Left lung (tissue), 10 donors: Measurements from ENCODE around the gene STRN3. TPM values are rescaled to one million over a fixed set of nuclear protein-coding genes. Genes with fewer than 3 reads are reported as not detected.

Source experiments
- ATAC-seq: fragments of 200-7000 bp; cut with Tn5 transposase; one replicate; pipeline ENCODE4 v1.9.1; 2020; ENCODE audit warnings: moderate library complexity
- DNase-seq, 4 donors: peaks; one replicate each; pipeline ENCODE4 v3.0.0-alpha.2; 2013 to 2020
- H3K27ac ChIP-seq, 2 donors: fragments of 200-600 bp; sonication (generic) in 1 of 2; one replicate each; pipeline versions ENCODE4 v1.5.0 to v1.8.0; 2020 to 2021
- H3K27me3 ChIP-seq, 2 donors: fragments of 200-600 bp; sonication (generic) in 1 of 2; one replicate each; pipeline versions ENCODE4 v1.5.0 to v1.8.0; 2020 to 2021
- H3K36me3 ChIP-seq, 2 donors: fragments of 200-600 bp; sonication (generic) in 1 of 2; one replicate each; pipeline versions ENCODE4 v1.5.0 to v1.8.0; 2020 to 2021
- H3K4me1 ChIP-seq, 2 donors: fragments of 200-600 bp; one replicate each; pipeline ENCODE4 v1.8.0; 2021
- H3K4me3 ChIP-seq, 2 donors: fragments of 200-600 bp; sonication (generic) in 1 of 2; one replicate each; pipeline versions ENCODE4 v1.5.0 to v1.8.0; 2020 to 2021; ENCODE audit warnings: mild to moderate bottlenecking in 1 of 2
- H3K9me3 ChIP-seq, 2 donors: fragments of 200-600 bp; sonication (generic) in 1 of 2; one replicate each; pipeline versions ENCODE4 v1.5.0 to v1.8.0; 2020 to 2021
- intact Hi-C, 2 donors: fragments of 100-400 bp; cut with DNase I; formaldehyde crosslinking; loops; one replicate each; pipeline versions ENCODE4 v1.11.2 to v1.14.2; 2022
- polyA plus RNA-seq, 6 donors: library from polyadenylated mRNA; unstranded; fragments of 120-200 nt; gene quantifications; one replicate each; pipeline ENCODE4 v1.2.1, GENCODE V29; 2013; ENCODE audit not compliant: insufficient read length in 6 of 6
- total RNA-seq, 2 donors: library from RNA; stranded (reverse); fragmentation: NEBNext Ultra II Directional; extraction: Animal tissue kit (Norgen Biotek cat#: 25700); gene quantifications; one replicate each; pipeline ENCODE4 v1.2.1, GENCODE V29; 2021
- TF ChIP-seq, protein P1 (sequence below), 2 donors: fragments of 200-600 bp; sonication (generic) in 1 of 2; IDR thresholded peaks; one replicate each; pipeline versions ENCODE4 v1.5.0 to v1.8.0; 2021; ENCODE audit warnings: antibody characterized with exemption in 2 of 2
- donor health status: DM: no; HTN: yes; CAD: no.
- donor health status: DM: no; HTN: no; CAD: no.

Gene STRN3
- total and polyA plus RNA-seq, 8 donors: 31.7 to 54.7 (median 46.5) TPM

DNA sequence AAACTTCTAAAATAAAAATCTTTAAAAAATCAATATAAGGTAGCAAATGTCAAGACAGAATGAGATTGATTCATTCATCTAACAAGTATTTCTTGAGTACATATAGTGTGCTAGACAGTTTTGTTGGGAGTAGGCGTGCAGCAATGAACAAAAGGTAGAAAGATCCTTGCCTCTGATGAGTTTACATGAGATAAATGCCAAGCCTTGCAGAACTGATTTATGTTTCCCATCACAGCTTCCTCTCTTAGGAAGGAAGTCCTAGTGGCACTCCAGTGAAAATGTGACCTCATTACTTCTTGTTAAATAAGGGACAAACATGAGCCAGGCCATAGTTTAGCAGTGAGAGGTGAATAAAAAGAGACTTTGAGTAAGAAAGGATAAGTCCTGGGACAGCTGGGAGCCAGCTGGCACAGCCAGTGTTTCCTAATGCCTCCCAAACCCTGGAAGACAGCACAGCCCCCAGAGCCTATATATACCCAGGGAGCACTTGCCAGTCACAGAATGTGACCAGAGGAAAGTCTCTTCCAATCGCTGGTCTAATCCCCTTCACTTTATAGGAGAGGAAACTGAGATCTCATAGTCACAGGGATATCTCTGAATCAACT, 156.5 kb downstream of the STRN3 start:
- Histone ChIP-seq H3K9me3 (no peaks in the 10 kb centered on the region), H3K4me3 (no peak overlapping the region), H3K4me1 (peaks cover 3 to 7% of the 10 kb centered on the region in 2 donors), H3K27me3 (peaks cover 18 to 39% of the 10 kb centered on the region in 2 donors), H3K36me3 (no peaks in the 10 kb centered on the region), H3K27ac (no peak overlapping the region)
- intact Hi-C loops: no loop called here
- TF ChIP-seq, protein P1, sequence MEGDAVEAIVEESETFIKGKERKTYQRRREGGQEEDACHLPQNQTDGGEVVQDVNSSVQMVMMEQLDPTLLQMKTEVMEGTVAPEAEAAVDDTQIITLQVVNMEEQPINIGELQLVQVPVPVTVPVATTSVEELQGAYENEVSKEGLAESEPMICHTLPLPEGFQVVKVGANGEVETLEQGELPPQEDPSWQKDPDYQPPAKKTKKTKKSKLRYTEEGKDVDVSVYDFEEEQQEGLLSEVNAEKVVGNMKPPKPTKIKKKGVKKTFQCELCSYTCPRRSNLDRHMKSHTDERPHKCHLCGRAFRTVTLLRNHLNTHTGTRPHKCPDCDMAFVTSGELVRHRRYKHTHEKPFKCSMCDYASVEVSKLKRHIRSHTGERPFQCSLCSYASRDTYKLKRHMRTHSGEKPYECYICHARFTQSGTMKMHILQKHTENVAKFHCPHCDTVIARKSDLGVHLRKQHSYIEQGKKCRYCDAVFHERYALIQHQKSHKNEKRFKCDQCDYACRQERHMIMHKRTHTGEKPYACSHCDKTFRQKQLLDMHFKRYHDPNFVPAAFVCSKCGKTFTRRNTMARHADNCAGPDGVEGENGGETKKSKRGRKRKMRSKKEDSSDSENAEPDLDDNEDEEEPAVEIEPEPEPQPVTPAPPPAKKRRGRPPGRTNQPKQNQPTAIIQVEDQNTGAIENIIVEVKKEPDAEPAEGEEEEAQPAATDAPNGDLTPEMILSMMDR (IDR thresholded peaks at IDR 0.05): no peak
- no peak for DNase-seq
- ATAC-seq: no peak

DNA sequence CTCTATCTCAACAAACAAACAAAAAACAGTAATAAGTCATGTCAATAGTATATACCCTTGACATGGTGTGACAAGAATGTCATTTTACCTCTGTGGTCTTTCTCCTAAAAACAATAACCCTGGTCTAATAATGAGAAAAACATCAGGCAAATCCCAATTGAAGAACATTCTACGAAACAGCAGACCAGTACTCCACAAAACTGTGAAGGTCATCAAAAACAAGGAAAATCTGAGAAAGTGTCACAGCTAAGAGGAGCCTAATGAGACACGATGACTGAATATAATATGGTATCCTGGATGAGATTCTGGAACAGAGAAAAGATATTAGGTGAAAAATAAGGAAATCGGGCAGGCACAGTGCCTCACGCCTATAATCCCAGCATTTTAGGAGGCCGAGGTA, 157.4 kb downstream of the STRN3 start:
- peaks cover 9 to 30% of the 10 kb centered on the region in 2 donors for H3K27me3 ChIP-seq
- intact Hi-C loops: no loop called here
- TF ChIP-seq, protein P1 (IDR thresholded peaks at IDR 0.05): no peak
- ATAC-seq (no peak), DNase-seq (no peak)
- H3K36me3 ChIP-seq: no peaks in the 10 kb centered on the region
- H3K4me3 ChIP-seq: no peak overlapping the region
- H3K4me1 ChIP-seq: no peaks in the 10 kb centered on the region
- no peak overlapping the region for H3K27ac ChIP-seq
- H3K9me3 ChIP-seq: no peaks in the 10 kb centered on the region

DNA sequence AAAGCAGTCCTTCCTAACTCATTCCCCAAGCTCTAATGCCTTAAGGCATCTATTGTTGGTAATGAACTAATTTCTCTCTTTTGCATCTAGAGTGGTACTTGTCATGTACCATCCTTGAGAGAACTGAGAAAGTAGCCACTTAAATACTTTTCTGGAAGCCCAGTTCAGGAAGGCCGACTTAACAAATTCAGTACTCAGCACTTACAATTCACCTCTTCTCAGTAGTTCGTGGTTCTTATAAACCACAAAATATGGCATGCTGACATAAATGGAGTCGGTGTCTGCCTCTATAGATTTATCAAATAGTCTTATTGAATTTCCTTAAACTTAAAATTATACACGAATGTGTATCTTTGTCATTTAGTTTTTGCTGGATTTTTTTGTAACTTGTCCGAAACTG, 161.2 kb downstream of the STRN3 start:
- intact Hi-C loops: no loop called here
- TF ChIP-seq, protein P1 (IDR thresholded peaks at IDR 0.05): no peak
- Histone ChIP-seq H3K27ac (no peak overlapping the region), H3K4me3 (no peak overlapping the region), H3K9me3 (no peaks in the 10 kb centered on the region), H3K36me3 (no peaks in the 10 kb centered on the region), H3K27me3 (peaks cover 0 to 6% of the 10 kb centered on the region in 2 donors), H3K4me1 (peaks cover 0 to 6% of the 10 kb centered on the region in 2 donors)
- no peak for DNase-seq
- ATAC-seq: no peak

- TF ChIP-seq, protein P1 (IDR thresholded peaks at IDR 0.05): no peak
- DNase-seq: no peak
- H3K27me3 ChIP-seq: peaks cover 0 to 6% of the 10 kb centered on the region in 2 donors
- intact Hi-C loops: no loop called here
- no peaks in the 10 kb centered on the region for H3K36me3 ChIP-seq
- peaks cover 0 to 6% of the 10 kb centered on the region in 2 donors for H3K4me1 ChIP-seq
- no peak overlapping the region for H3K4me3 ChIP-seq
- ATAC-seq: no peak
- H3K9me3 ChIP-seq: no peaks in the 10 kb centered on the region
- no peak overlapping the region for H3K27ac ChIP-seq
Measured at GRCh38 chr14:30861200-30861599, 165.0 kb downstream of the STRN3 start.

DNA sequence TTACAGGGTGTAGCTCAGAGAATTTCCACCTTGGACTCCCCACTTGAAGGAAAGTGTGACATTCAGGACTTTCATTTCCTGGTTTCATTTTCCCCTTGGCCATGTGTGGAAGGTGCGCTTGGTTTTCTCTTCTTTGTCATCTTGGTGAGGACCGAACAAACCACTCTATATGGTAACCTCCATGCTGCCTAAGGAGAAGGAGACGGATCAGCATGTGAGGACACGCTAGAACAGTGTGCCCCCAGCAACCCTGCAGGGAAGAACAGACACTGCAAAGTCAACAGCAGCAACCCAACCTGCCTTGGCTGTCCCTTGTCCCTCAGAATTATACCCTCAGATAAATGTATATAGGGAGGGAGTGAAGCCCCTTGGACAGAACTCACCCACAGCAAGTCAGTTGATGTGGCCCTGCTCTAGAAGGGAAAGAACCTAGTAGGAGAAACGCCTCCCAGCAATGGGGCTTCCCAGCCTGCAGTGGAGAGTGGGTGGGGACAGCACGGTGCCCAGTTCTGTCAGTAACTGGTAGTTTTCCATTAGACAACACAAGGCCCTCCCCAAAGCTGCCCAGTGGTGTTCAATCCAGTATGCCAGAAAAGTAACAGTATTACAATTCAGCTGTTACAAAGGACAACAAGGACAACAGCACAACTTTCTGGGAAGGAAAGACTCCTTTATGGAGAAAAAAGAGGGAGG, 170.7 kb downstream of the STRN3 start:
- Histone ChIP-seq H3K27me3 (no peaks in the 10 kb centered on the region), H3K36me3 (no peaks in the 10 kb centered on the region), H3K9me3 (no peaks in the 10 kb centered on the region), H3K4me3 (no peak overlapping the region), H3K27ac (no peak overlapping the region), H3K4me1 (no peaks in the 10 kb centered on the region)
- intact Hi-C loops: no loop called here
- TF ChIP-seq, protein P1 (IDR thresholded peaks at IDR 0.05): no peak
- DNase-seq (no peak), ATAC-seq (no peak)
